Measurements from ENCODE around the gene RASGEF1C. TPM values are rescaled to one million over a fixed set of nuclear protein-coding genes. Genes with fewer than 3 reads are reported as not detected.

RASGEF1C gene
- total RNA-seq, 6 experiments from 2014 or later: 0.64 TPM; not detected in 5

DNA sequence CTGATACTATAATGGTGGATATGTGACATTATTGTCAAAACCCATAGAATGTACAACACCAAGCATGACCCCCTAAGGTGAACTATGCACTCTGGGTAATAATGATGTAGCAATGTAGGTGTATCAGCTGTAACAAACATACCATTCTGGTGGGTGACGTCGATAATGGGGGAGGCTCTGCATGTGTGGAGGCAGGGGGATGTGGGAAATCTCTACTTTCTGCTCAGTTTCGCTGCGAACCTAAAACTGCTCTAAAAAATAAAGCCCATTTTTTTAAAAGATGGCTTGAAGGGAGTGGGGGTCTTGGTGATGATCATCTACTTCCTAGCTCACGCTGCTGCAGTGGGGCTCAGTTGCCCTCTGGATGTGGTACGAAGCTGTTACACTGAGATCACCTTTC is 51.1 kb downstream of the RASGEF1C start:
- Histone ChIP-seq H3K4me3 (no peak overlapping the region), H3K36me3 (no peaks in the 10 kb centered on the region), H3K27ac (no peak overlapping the region), H3K9me3 (no peaks in the 10 kb centered on the region), H3K27me3 (no peaks in the 10 kb centered on the region), H3K4me1 (no peaks in the 10 kb centered on the region)
- no peak for TF ChIP-seq POLR2A (IDR thresholded peaks at IDR 0.05)
- TF ChIP-seq, protein P1, sequence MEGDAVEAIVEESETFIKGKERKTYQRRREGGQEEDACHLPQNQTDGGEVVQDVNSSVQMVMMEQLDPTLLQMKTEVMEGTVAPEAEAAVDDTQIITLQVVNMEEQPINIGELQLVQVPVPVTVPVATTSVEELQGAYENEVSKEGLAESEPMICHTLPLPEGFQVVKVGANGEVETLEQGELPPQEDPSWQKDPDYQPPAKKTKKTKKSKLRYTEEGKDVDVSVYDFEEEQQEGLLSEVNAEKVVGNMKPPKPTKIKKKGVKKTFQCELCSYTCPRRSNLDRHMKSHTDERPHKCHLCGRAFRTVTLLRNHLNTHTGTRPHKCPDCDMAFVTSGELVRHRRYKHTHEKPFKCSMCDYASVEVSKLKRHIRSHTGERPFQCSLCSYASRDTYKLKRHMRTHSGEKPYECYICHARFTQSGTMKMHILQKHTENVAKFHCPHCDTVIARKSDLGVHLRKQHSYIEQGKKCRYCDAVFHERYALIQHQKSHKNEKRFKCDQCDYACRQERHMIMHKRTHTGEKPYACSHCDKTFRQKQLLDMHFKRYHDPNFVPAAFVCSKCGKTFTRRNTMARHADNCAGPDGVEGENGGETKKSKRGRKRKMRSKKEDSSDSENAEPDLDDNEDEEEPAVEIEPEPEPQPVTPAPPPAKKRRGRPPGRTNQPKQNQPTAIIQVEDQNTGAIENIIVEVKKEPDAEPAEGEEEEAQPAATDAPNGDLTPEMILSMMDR (IDR thresholded peaks at IDR 0.05): no peak
- DNase-seq (no peak), ATAC-seq (no peak)
- WGBS (ENCODE audit: insufficient coverage, low coverage, low lambda C conversion rate, missing lambda C conversion rate): 76% methylated on average over 6 of the region's 6 CpGs
- intact Hi-C loops (cut with DNase I): no loop called here

- Histone ChIP-seq H3K9me3 (no peaks in the 10 kb centered on the region), H3K27me3 (no peaks in the 10 kb centered on the region), H3K27ac (no peak overlapping the region), H3K4me1 (no peaks in the 10 kb centered on the region), H3K4me3 (no peak overlapping the region), H3K36me3 (no peaks in the 10 kb centered on the region)
- ATAC-seq (no peak), DNase-seq (peak in 1 of 3 donors; percentile 22)
- intact Hi-C loops (cut with DNase I): no loop called here
- no peak for TF ChIP-seq POLR2A (IDR thresholded peaks at IDR 0.05)
- TF ChIP-seq, protein P1 (IDR thresholded peaks at IDR 0.05): no peak
- 89% methylated on average over 6 of the region's 10 CpGs for WGBS (ENCODE audit: insufficient coverage, low coverage, low lambda C conversion rate, missing lambda C conversion rate)
These were observed 52.9 kb downstream of the RASGEF1C start for GRCh38 chr5:180156141-180156540.

- peak in 1 of 3 donors; percentile 30 for DNase-seq
- no peaks in the 10 kb centered on the region for H3K36me3 ChIP-seq
- H3K4me3 ChIP-seq: no peak overlapping the region
- no peaks in the 10 kb centered on the region for H3K4me1 ChIP-seq
- TF ChIP-seq POLR2A (IDR thresholded peaks at IDR 0.05): no peak
- no peak overlapping the region for H3K27ac ChIP-seq
- ATAC-seq: no peak
- intact Hi-C loops (cut with DNase I): no loop called here
- H3K9me3 ChIP-seq: no peaks in the 10 kb centered on the region
- H3K27me3 ChIP-seq: no peaks in the 10 kb centered on the region
- 65% methylated on average over 6 of the region's 17 CpGs for WGBS (ENCODE audit: insufficient coverage, low coverage, low lambda C conversion rate, missing lambda C conversion rate)
These were observed 53.6 kb downstream of the RASGEF1C start for GRCh38 chr5:180155365-180155926.

DNA sequence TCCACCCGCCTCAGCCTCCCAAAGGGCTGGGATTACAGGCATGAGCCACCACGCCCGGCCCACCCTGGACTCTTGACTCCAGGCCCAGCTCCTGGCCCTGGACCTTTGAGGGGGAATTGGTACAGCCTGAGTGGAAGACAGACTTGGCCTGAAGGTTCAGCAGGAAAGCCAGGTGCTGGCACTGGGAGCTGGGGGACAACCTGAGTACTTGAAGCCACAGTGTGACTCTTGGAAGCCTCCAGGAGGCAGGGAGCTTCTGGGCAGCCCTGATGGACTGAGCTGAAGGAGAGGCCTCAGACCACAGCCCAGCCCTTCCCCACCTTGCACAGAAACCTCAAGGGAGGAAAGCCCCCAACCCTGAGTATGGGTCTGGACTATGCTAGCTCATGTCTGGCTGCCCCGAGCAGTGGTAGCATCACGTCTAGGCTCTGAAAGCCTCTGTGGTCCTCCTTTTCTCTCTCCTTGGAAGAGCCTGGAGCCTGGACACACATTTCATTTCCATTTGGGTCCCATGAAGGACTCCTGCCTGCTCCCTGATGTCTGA is 54.1 kb downstream of the RASGEF1C start:
- H3K9me3 ChIP-seq: no peaks in the 10 kb centered on the region
- peak in 1 of 3 donors; percentile 19 for DNase-seq
- 100% methylated on average over 3 of the region's 5 CpGs for WGBS (ENCODE audit: insufficient coverage, low coverage, low lambda C conversion rate, missing lambda C conversion rate)
- no peak overlapping the region for H3K27ac ChIP-seq
- no peak overlapping the region for H3K4me3 ChIP-seq
- intact Hi-C loops (cut with DNase I): no loop called here
- TF ChIP-seq POLR2A (IDR thresholded peaks at IDR 0.05): no peak
- TF ChIP-seq, protein P1 (IDR thresholded peaks at IDR 0.05): no peak
- H3K4me1 ChIP-seq: no peaks in the 10 kb centered on the region
- no peaks in the 10 kb centered on the region for H3K27me3 ChIP-seq
- no peak for ATAC-seq
- H3K36me3 ChIP-seq: no peaks in the 10 kb centered on the region

DNA sequence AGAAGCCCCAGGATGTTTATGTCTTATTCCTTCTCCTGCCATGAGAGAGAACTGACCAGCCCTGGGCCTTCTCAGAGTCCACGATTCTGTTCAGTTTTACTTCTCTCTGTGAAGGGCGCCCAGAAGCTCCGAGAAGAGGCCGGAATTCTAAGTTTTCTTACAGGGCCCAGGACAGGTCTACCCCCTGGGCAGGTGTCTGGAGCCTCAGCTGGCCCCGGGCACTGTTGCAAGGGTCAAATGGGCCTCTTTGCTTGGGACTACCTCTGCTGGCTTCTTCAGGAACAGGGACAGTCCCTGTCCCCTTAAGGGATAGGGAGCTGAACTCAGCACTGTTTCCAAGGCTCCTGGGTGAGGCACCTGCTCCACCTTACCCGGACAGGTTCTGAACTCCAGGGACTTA is 55.0 kb downstream of the RASGEF1C start:
- DNase-seq (no peak), ATAC-seq (no peak)
- H3K27ac ChIP-seq: no peak overlapping the region
- WGBS (ENCODE audit: insufficient coverage, low coverage, low lambda C conversion rate, missing lambda C conversion rate): 33% methylated on average over 4 of the region's 6 CpGs
- TF ChIP-seq, protein P1 (IDR thresholded peaks at IDR 0.05): no peak
- TF ChIP-seq POLR2A (IDR thresholded peaks at IDR 0.05): no peak
- no peaks in the 10 kb centered on the region for H3K36me3 ChIP-seq
- no peak overlapping the region for H3K4me3 ChIP-seq
- intact Hi-C loops (cut with DNase I): no loop called here
- H3K9me3 ChIP-seq: no peaks in the 10 kb centered on the region
- H3K27me3 ChIP-seq: no peaks in the 10 kb centered on the region
- no peaks in the 10 kb centered on the region for H3K4me1 ChIP-seq
